ENCODE results near the gene SMAD1.
"Not testable (repeated sequence)": the region's sequence is repeated elsewhere in the genome, so short reads cannot be mapped to it uniquely, and the experiment has no call there.

SMAD1 gene

DNA sequence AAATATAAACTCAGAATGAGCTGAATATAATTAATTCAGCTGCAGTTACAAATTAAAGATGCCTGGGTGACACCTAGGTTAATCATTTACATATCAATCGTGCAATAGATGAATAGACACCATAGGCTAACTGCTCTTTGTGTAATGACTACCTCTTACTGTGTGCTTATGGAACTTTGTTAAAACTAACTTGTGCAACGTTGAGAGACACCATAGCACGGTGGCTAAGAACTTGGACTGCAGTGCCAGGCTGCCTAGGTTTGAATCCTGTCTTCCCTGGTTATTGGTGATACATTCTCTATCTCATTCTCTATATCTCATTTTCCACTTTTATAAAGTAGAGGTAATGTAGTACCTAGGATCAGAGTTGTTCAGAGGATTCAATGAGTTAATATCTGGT is 46.9 kb downstream of the SMAD1 start:
- TF ChIP-seq, protein P1, sequence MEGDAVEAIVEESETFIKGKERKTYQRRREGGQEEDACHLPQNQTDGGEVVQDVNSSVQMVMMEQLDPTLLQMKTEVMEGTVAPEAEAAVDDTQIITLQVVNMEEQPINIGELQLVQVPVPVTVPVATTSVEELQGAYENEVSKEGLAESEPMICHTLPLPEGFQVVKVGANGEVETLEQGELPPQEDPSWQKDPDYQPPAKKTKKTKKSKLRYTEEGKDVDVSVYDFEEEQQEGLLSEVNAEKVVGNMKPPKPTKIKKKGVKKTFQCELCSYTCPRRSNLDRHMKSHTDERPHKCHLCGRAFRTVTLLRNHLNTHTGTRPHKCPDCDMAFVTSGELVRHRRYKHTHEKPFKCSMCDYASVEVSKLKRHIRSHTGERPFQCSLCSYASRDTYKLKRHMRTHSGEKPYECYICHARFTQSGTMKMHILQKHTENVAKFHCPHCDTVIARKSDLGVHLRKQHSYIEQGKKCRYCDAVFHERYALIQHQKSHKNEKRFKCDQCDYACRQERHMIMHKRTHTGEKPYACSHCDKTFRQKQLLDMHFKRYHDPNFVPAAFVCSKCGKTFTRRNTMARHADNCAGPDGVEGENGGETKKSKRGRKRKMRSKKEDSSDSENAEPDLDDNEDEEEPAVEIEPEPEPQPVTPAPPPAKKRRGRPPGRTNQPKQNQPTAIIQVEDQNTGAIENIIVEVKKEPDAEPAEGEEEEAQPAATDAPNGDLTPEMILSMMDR (IDR thresholded peaks at IDR 0.05; ENCODE audit: low read depth, low read length, missing control alignments) = no peak
- no peak overlapping the region for H3K4me3 ChIP-seq (replicated peaks; ENCODE audit: low read depth, low read length)
- no peak for DNase-seq (ENCODE audit: extremely low read depth, low read depth)

- TF ChIP-seq, protein P1 (IDR thresholded peaks at IDR 0.05; ENCODE audit: low read depth, low read length, missing control alignments) = no peak
- no peak for DNase-seq (ENCODE audit: extremely low read depth, low read depth)
- H3K4me3 ChIP-seq (replicated peaks; ENCODE audit: low read depth, low read length) = no peak overlapping the region
Observed at GRCh38 chr4:145530189-145530588, 48.5 kb downstream of the SMAD1 start.

DNA sequence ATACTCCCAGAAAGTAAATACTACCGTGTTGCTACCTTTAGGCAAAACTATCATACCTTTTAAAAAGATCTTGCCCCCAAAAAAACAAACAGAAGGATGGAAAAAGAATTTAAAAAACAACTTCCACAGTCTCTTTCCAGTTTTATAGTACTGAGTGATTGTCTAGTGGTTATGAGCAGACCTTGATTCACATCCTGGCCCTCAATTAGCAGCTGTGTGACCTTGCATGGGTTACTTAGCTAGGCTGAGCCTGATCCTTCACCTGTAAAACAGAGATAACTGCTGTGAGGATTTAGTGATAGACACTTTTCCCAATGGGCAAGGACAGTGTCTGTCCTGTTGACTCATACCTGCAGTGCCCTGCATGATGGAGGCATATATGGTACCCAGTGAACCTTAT is 49.0 kb downstream of the SMAD1 start:
- TF ChIP-seq, protein P1 (IDR thresholded peaks at IDR 0.05; ENCODE audit: low read depth, low read length, missing control alignments) = no peak
- DNase-seq (ENCODE audit: extremely low read depth, low read depth) = no peak
- no peak overlapping the region for H3K4me3 ChIP-seq (replicated peaks; ENCODE audit: low read depth, low read length)

DNA sequence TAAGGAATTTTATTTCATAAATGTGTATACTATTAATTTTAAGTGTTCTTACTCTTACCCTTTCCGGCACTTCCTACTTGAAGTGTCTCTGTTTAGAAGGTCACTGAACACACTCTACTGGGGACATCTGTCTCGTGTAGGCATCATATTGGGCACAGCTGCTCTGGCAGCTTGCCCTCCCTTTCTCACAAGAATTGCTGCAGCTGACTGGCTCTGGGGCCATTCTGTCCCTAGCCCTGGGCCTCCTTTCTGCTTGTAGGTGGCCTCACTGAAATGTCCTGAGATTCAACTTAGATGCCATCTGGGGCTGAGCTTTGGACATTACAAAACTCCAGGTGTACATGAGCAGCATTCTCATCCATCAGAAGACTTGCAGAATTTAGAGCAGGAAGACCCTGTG is 49.6 kb downstream of the SMAD1 start:
- no peak for DNase-seq (ENCODE audit: extremely low read depth, low read depth)
- TF ChIP-seq, protein P1 (IDR thresholded peaks at IDR 0.05; ENCODE audit: low read depth, low read length, missing control alignments) = no peak
- no peak overlapping the region for H3K4me3 ChIP-seq (replicated peaks; ENCODE audit: low read depth, low read length)

- no peak for DNase-seq (ENCODE audit: extremely low read depth, low read depth)
- no peak overlapping the region for H3K4me3 ChIP-seq (replicated peaks; ENCODE audit: low read depth, low read length)
- TF ChIP-seq, protein P1 (IDR thresholded peaks at IDR 0.05; ENCODE audit: low read depth, low read length, missing control alignments) = no peak
Observed at GRCh38 chr4:145531859-145532258, 50.2 kb downstream of the SMAD1 start.

- TF ChIP-seq, protein P1 (IDR thresholded peaks at IDR 0.05; ENCODE audit: low read depth, low read length, missing control alignments) = no peak
- no peak overlapping the region for H3K4me3 ChIP-seq (replicated peaks; ENCODE audit: low read depth, low read length)
- DNase-seq (ENCODE audit: extremely low read depth, low read depth) = no peak
Observed at GRCh38 chr4:145533001-145533400, 51.3 kb downstream of the SMAD1 start.

DNA sequence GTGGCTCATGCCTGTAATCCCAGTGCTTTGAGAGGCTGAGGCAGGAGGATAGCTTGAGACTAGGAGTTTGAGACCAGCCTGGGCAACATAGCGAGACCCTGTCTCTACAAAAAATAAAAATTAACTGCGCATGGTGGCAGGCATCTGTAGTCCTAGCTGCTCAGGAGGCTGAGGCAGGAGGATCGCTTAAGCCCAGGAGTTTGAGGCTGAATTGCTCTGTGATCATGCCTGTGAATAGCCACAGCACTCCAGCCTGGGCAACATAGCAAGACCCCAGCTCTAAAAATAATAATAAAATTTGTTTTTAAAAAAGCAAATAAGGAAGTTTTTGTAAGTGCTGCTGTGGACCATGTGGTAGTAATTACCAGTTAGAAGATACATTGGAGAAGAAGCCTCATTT is 51.8 kb downstream of the SMAD1 start:
- not testable (repeated sequence) for DNase-seq (ENCODE audit: extremely low read depth, low read depth); H3K4me3 ChIP-seq (replicated peaks; ENCODE audit: low read depth, low read length)

Measured in HFF-Myc (cell line).